GM10248 (cell line): Measurements from ENCODE around the gene DNAJC10.

Experiments used
- CTCF ChIA-PET: fragments of 300-600 bp; sonication (Branson Sonifier 250); formaldehyde crosslinking; extraction: SDS; loops from one replicate; lab custom pipeline; 2021; ENCODE audit warnings: antibody characterized with exemption; lab: Yijun Ruan, JAX
- POLR2A ChIA-PET: fragments of 350-650 bp; sonication (Branson Sonifier 250); formaldehyde crosslinking; extraction: SDS; loops from one replicate; lab custom pipeline; 2020; ENCODE audit warnings: antibody characterized with exemption; lab: Yijun Ruan, JAX
- DNase-seq: peaks from one replicate; pipeline ENCODE4 v3.0.0; 2012; ENCODE audit errors: extremely low spot score
- TF ChIP-seq, protein P1 (sequence below): IDR thresholded peaks from 2 replicates; pipeline ENCODE4 v1.5.1; 2012; ENCODE audit warnings: mild to moderate bottlenecking, low read depth; ENCODE audit errors: extremely low read depth, missing control alignments, control extremely low read depth

Gene DNAJC10, protein sequence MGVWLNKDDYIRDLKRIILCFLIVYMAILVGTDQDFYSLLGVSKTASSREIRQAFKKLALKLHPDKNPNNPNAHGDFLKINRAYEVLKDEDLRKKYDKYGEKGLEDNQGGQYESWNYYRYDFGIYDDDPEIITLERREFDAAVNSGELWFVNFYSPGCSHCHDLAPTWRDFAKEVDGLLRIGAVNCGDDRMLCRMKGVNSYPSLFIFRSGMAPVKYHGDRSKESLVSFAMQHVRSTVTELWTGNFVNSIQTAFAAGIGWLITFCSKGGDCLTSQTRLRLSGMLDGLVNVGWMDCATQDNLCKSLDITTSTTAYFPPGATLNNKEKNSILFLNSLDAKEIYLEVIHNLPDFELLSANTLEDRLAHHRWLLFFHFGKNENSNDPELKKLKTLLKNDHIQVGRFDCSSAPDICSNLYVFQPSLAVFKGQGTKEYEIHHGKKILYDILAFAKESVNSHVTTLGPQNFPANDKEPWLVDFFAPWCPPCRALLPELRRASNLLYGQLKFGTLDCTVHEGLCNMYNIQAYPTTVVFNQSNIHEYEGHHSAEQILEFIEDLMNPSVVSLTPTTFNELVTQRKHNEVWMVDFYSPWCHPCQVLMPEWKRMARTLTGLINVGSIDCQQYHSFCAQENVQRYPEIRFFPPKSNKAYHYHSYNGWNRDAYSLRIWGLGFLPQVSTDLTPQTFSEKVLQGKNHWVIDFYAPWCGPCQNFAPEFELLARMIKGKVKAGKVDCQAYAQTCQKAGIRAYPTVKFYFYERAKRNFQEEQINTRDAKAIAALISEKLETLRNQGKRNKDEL

DNA sequence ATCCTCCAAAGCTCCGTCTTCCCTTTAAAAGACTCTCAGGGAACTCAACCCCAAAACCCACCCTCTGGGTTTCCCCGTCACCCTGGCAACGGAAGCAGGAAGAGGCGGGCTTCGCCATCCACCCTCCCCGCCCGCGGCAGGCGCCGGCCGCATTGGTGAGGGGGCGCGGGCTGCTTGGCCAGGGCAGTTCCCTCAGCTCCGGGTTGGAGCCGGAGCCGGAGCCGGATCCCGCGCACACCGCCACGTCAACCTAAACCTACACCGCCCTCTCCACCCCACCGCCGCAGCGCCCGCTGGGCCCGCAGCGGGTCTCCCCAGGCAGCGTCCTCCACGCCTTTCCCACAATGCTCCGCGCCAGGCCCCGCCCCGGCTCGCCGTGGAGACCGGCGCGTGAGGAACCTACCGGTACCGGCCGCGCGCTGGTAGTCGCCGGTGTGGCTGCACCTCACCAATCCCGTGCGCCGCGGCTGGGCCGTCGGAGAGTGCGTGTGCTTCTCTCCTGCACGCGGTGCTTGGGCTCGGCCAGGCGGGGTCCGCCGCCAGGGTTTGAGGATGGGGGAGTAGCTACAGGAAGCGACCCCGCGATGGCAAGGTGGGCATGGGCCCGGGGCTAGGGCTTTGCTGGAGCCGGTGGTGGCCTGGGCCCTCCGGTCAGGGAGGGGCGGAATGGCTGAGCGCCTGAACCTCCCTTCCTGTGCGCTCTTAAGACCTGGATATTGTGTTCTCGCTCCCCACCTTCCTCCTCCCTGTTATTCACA, at the start of gene DNAJC10:
Gene DNAJC10, plus strand, starts transcription at position 366 of the 758 bp plus-strand sequence. CDS start 1,830 bp downstream, outside the sequence.
- ChIA-PET POLR2A (no interaction called here), CTCF (interaction anchor here (1.0 to 1.7 kb wide), 6 partner anchors 8 to 264 kb away, joined by 3 to 5 read pairs (median 4); no protein-coding TSS in a partner anchor)
- peak; percentile 89 for DNase-seq
- TF ChIP-seq, protein P1, sequence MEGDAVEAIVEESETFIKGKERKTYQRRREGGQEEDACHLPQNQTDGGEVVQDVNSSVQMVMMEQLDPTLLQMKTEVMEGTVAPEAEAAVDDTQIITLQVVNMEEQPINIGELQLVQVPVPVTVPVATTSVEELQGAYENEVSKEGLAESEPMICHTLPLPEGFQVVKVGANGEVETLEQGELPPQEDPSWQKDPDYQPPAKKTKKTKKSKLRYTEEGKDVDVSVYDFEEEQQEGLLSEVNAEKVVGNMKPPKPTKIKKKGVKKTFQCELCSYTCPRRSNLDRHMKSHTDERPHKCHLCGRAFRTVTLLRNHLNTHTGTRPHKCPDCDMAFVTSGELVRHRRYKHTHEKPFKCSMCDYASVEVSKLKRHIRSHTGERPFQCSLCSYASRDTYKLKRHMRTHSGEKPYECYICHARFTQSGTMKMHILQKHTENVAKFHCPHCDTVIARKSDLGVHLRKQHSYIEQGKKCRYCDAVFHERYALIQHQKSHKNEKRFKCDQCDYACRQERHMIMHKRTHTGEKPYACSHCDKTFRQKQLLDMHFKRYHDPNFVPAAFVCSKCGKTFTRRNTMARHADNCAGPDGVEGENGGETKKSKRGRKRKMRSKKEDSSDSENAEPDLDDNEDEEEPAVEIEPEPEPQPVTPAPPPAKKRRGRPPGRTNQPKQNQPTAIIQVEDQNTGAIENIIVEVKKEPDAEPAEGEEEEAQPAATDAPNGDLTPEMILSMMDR, result no peak

DNA sequence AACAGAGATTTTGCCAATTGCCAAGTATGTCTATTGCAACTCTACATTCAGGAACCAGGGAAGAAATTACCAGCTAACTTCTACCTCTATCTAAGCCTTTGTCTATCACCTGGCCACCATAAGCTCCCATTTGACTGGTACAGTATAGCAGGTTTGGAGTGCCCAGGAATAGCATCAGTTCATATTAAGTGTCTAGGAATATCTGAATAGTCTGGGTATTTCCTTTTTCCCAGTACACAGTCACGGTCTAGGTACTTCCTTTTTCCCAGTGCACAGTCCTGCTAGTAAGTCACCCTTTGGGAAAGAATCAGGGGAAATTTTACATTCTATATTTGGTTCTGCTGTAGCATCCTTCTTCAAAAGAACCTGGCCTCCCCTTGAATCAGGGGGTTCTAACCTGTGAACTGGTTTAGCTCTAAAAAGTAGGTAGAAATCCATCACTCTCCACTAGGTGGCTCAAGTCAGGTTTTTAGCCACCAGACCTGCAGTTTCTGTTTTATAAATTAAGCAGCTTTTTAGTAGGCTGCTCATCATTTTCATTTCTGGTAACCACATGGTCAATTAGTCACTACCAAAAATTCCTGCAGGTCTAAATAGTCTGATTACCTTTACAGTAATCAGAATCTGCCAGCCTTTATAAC, 49.3 kb upstream of the DNAJC10 start:
- POLR2A ChIA-PET, result no interaction called here
- TF ChIP-seq, protein P1, result peak; percentile 49
- peak; percentile 41 for DNase-seq

DNA sequence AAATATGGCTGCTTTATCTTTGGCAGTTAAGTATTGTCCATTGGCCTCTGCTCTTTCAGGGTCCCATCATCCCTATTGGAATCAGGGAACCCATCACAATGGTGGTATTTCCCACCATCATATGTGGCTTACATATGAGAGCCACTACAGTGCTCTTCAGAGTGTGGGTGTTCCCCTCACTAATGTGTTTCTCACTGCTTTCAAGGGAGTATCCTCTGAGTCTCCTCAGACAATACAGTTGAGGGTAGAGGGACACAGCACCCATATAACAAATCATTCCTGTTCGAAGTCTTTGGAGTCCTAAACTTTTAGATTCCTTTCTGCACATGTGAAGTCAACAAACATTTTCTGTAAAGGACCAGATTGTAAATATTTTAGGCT, 48.8 kb upstream of the DNAJC10 start:
- ChIA-PET CTCF (interaction anchor here (0.7 to 2.6 kb wide), 22 partner anchors 10 to 475 kb away, joined by 3 to 40 read pairs (median 4); no protein-coding TSS in a partner anchor), POLR2A (no interaction called here)
- TF ChIP-seq, protein P1, result no peak
- no peak for DNase-seq

More for the DNA sequence above, 49.3 kb upstream of the DNAJC10 start:
- CTCF ChIA-PET, result interaction anchor here (0.6 to 2.6 kb wide), 26 partner anchors 10 to 475 kb away, joined by 3 to 40 read pairs (median 4); no protein-coding TSS in a partner anchor

DNA sequence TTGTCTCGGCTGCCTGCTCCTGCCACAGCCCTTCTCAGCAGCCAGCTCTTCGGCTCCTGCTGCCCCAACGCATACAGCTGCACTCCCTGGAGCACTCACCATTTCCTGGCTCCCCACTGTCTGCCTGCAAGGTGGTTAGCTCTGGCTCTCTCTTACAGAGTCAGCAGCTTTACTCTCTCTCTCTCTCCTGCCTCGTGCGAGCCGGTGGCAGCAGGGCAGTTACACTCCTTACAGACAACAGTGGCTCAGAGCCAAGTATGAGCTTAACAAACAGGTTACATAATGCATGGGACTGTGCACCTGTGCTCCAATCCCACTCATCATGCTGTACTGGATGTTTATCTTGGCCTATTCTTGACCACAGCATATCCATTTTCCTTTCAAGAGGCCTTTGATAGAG, 47.4 kb upstream of the DNAJC10 start:
- CTCF ChIA-PET, result interaction anchor here (1.1 to 2.9 kb wide), 2 partner anchors 311 to 428 kb away, joined by 3 to 25 read pairs; no protein-coding TSS in a partner anchor
- DNase-seq, result no peak
- POLR2A ChIA-PET, result no interaction called here
- TF ChIP-seq, protein P1, result no peak

DNA sequence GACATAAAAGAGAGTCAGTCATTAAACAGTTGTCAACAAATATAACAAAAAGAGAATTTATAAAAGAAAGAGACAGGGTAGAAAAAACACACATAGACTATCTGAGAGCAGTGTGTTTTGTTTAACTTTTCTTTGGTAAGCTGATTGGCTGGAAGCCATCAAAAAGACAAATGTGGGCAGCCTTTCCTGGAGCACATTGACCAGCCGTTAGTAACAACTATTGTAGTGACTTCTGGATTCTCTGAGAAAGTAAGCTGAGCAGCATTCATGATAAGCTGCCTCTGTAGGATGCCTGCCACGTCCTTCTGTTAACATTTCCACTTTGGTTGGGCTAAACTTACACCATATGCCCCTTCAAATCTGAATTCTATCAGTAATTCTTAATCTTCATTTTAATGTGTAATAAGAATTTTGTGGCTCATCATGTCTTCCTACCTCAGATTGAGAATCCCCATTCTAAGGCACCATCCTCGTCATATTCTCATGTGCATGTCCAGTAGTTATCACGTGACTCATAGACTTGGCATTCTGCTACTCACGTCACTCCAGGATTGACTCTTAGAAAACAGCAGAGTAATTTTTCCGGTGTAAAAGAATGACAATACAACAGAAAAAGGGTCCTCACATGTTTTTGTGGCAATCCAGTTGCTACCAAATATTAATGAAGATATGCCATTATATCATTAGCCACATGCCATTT, 43.4 kb upstream of the DNAJC10 start:
- ChIA-PET CTCF (interaction anchor here (0.9 kb wide), 1 partner anchor 307 kb away, joined by 3 read pairs; no protein-coding TSS in a partner anchor), POLR2A (no interaction called here)
- DNase-seq, result no peak
- TF ChIP-seq, protein P1, result no peak
